ENCODE data around the gene CTNNA3.

The CTNNA3 gene

GRCh38 chr10:66625709-66626590, 1070.0 kb downstream of the CTNNA3 start:
- no peak for DNase-seq (ENCODE audit: low read depth, low spot score)
- no peak overlapping the region for H3K4me3 ChIP-seq (ENCODE audit: low read length)

- DNase-seq (ENCODE audit: low read depth, low spot score): no peak
- no peak overlapping the region for H3K4me3 ChIP-seq (ENCODE audit: low read length)
Observed at GRCh38 chr10:66622050-66622449, 1073.9 kb downstream of the CTNNA3 start.

GRCh38 chr10:66604195-66604594, 1091.8 kb downstream of the CTNNA3 start:
- H3K4me3 ChIP-seq (ENCODE audit: low read length): no peak overlapping the region
- no peak for DNase-seq (ENCODE audit: low read depth, low spot score)

- no peak for DNase-seq (ENCODE audit: low read depth, low spot score)
- H3K4me3 ChIP-seq (ENCODE audit: low read length): no peak overlapping the region
Observed at GRCh38 chr10:66591865-66592264, 1104.1 kb downstream of the CTNNA3 start.

GRCh38 chr10:66587680-66588050, 1108.3 kb downstream of the CTNNA3 start:
- no peak for DNase-seq (ENCODE audit: low read depth, low spot score)
- H3K4me3 ChIP-seq (ENCODE audit: low read length): no peak overlapping the region

GRCh38 chr10:66586897-66587679, 1108.9 kb downstream of the CTNNA3 start:
- DNase-seq (ENCODE audit: low read depth, low spot score): no peak
- no peak overlapping the region for H3K4me3 ChIP-seq (ENCODE audit: low read length)

GRCh38 chr10:66586073-66586472, 1109.9 kb downstream of the CTNNA3 start:
- H3K4me3 ChIP-seq (ENCODE audit: low read length): no peak overlapping the region
- peak; percentile 0 for DNase-seq (ENCODE audit: low read depth, low spot score)

- DNase-seq (ENCODE audit: low read depth, low spot score): no peak
- no peak overlapping the region for H3K4me3 ChIP-seq (ENCODE audit: low read length)
Observed at GRCh38 chr10:66575251-66575855, 1120.6 kb downstream of the CTNNA3 start.

- H3K4me3 ChIP-seq (ENCODE audit: low read length): no peak overlapping the region
- DNase-seq (ENCODE audit: low read depth, low spot score): no peak
Observed at GRCh38 chr10:66572700-66573099, 1123.3 kb downstream of the CTNNA3 start.

GRCh38 chr10:66565999-66566398, 1130.0 kb downstream of the CTNNA3 start:
- no peak overlapping the region for H3K4me3 ChIP-seq (ENCODE audit: low read length)
- DNase-seq (ENCODE audit: low read depth, low spot score): no peak

- no peak for DNase-seq (ENCODE audit: low read depth, low spot score)
- H3K4me3 ChIP-seq (ENCODE audit: low read length): no peak overlapping the region
Observed at GRCh38 chr10:66564287-66564686, 1131.7 kb downstream of the CTNNA3 start.

- DNase-seq (ENCODE audit: low read depth, low spot score): no peak
- no peak overlapping the region for H3K4me3 ChIP-seq (ENCODE audit: low read length)
Observed at GRCh38 chr10:66555061-66555460, 1140.9 kb downstream of the CTNNA3 start.

- no peak overlapping the region for H3K4me3 ChIP-seq (ENCODE audit: low read length)
- no peak for DNase-seq (ENCODE audit: low read depth, low spot score)
Observed at GRCh38 chr10:66552331-66552730, 1143.7 kb downstream of the CTNNA3 start.

- no peak for DNase-seq (ENCODE audit: low read depth, low spot score)
Observed at GRCh38 chr10:66550351-66550750, 1145.6 kb downstream of the CTNNA3 start.

GRCh38 chr10:66538908-66539307, 1157.1 kb downstream of the CTNNA3 start:
- no peak for DNase-seq (ENCODE audit: low read depth, low spot score)
- no peak overlapping the region for H3K4me3 ChIP-seq (ENCODE audit: low read length)

More at GRCh38 chr10:66550351-66550750, 1145.6 kb downstream of the CTNNA3 start:
- no peak overlapping the region for H3K4me3 ChIP-seq (ENCODE audit: low read length)

GRCh38 chr10:66538371-66538770, 1157.6 kb downstream of the CTNNA3 start:
- DNase-seq (ENCODE audit: low read depth, low spot score): no peak
- H3K4me3 ChIP-seq (ENCODE audit: low read length): no peak overlapping the region

- DNase-seq (ENCODE audit: low read depth, low spot score): no peak
- no peak overlapping the region for H3K4me3 ChIP-seq (ENCODE audit: low read length)
Observed at GRCh38 chr10:66537186-66537585, 1158.8 kb downstream of the CTNNA3 start.

GRCh38 chr10:66535439-66535838, 1160.6 kb downstream of the CTNNA3 start:
- H3K4me3 ChIP-seq (ENCODE audit: low read length): no peak overlapping the region
- no peak for DNase-seq (ENCODE audit: low read depth, low spot score)

- no peak for DNase-seq (ENCODE audit: low read depth, low spot score)
- no peak overlapping the region for H3K4me3 ChIP-seq (ENCODE audit: low read length)
Observed at GRCh38 chr10:66534866-66535265, 1161.1 kb downstream of the CTNNA3 start.

GRCh38 chr10:66521506-66521905, 1174.5 kb downstream of the CTNNA3 start:
- no peak overlapping the region for H3K4me3 ChIP-seq (ENCODE audit: low read length)
- DNase-seq (ENCODE audit: low read depth, low spot score): no peak
